IPS DF 4.7 (cell line): Measurements from ENCODE around the gene IL4I1.

Experiments
- DNase-seq: peaks from one replicate; pipeline ENCODE4 v3.0.0-alpha.2; 2013; ENCODE audit warnings: low spot score; ENCODE audit errors: extremely low read depth

IL4I1 gene

DNA sequence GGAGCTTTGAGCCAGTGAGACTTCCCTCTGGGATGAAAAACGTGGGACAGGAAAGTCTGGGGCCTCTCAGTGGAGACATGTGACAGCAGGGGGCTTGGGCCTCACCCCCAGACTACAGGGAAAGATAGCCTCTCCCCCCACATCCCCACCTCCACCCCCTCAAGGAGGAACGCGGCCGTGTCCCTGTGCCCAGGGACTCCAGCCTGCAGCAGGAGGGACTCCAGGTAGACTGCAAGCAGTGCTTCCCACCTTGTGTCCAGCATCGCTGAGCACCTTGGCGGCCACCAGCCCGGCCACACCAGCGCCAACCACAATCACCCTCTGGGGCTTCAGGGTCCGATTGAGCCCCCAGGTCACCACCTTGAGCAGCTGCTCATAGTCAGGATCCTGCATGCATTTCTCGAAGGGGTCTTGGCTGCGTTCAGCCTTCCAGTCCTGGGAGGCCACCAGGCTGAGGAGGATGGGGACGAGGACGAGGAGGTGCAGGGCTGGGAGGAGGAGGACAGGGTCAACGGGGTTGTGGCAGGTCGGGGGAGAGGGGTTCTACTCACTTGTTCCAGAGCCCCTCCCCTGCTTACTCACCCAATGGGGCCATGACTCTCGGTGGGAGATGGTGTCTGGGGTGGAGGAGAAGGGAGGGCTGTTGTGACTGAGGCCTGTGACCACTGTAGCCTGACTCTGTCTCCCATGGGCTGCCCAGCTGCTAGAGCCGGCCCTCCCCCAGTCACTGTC, 955 bp downstream of the IL4I1 start:
- no peak for DNase-seq

GRCh38 chr19:49894879-49895565, 1.7 kb downstream of the IL4I1 start:
- no peak for DNase-seq

GRCh38 chr19:49894011-49894664, 2.5 kb downstream of the IL4I1 start:
- DNase-seq, result no peak

DNA sequence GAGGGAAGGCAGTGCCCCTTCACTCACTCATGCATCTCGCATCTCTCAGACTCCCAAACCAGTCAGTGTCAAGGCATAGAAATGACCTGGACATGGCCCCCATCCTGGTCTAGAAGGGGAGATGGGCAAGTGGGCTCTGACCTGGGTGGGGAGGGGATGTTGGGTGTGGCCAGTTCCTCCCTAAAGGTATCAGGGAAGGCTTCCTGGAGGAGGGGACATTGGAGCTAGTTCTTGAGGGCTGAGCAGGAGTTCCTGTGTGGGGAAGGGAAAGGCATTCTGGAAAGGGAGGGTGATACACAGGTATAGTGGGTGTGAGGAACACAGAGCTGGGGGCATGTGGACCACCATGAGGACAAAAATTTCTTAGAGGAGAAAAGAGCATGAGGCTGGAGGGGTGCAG, 4.0 kb downstream of the IL4I1 start:
- no peak for DNase-seq

- DNase-seq, result no peak
Measured at GRCh38 chr19:49891393-49891792, 5.3 kb downstream of the IL4I1 start.

DNA sequence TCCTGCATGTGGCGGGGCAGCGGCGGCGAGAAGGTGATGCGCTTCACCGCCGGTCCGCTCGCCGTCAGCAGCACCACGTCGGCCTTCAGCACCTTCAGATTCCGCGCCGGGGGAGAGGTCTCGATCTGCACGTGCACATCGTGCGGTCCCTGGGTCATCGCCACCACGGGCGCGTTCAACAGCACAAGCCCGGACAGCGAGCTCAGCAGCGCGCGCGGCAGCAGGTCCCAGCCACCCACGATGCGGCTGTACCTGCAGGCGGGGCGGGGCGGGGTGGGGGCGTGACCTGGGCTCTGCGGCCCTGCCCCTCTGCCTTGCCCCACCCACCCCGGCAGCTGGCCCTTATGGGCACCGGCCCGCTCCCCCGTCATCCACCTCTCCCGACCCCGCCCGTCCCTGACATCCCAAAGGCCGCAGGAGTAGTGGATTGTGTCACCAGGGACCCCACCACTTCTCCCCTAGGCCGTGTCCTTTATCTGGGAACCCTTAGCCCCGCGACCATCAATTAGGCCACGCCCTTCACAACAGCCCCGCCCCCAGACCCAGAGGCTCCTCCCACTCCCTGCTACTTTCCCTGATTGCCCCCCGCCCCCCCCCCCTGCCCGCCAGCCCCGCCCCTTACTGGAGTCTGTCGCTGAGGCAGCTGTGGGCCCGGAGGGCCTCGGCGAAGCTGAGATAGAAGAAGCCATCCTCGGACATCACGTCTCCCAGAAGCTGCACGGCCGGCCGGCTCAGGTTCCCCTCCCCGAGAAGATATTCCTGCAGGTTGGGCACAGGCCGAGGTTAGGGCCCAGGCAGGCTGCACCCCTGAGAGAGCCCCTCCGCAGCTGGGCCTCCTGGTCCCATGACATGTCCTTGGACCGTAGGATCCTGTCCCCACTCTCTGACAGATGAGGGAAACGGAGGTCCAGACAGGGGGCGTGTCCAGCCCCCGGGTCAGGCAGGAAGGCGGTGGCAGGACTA, 6.1 kb downstream of the IL4I1 start:
- DNase-seq, result no peak

- no peak for DNase-seq
Measured at GRCh38 chr19:49889687-49890348, 6.9 kb downstream of the IL4I1 start.

DNA sequence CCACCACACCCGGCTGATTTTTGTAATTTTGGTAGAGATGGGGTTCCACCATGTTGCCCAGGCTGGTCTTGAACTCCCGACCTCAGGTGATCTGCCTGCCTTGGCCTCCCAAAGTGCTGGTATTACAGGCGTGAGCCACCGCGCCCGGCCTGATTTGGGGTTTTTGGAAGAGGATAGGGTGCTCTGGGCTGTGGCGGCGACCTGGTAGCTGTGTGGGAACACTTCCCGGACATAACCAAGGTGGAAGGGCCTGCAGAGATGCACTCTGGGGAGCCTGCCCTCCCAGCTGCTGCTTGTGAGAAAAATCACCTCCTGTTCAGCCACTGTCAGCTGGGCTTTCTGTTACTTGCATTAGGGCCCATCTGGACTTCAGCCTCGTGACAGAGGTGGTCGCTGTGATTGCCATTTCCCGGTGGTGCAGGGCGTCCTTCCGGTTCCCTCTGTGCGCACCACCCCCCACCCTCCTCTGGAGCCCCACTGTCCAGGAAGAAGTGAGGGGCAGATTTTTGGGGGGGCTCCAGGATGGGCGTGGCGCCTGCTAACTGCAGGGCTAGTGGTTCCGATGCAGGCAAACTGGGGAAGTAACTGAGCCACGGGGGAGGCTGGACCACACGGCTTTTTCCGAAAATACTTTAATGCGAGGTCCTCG, 7.5 kb downstream of the IL4I1 start:
- DNase-seq, result no peak

- no peak for DNase-seq
Measured at GRCh38 chr19:49888510-49888824, 8.2 kb downstream of the IL4I1 start.

GRCh38 chr19:49887665-49888509, 8.8 kb downstream of the IL4I1 start:
- DNase-seq, result no peak

GRCh38 chr19:49887037-49887664, 9.5 kb downstream of the IL4I1 start:
- no peak for DNase-seq

- no peak for DNase-seq
Measured at GRCh38 chr19:49884760-49885159, 11.9 kb downstream of the IL4I1 start.

DNA sequence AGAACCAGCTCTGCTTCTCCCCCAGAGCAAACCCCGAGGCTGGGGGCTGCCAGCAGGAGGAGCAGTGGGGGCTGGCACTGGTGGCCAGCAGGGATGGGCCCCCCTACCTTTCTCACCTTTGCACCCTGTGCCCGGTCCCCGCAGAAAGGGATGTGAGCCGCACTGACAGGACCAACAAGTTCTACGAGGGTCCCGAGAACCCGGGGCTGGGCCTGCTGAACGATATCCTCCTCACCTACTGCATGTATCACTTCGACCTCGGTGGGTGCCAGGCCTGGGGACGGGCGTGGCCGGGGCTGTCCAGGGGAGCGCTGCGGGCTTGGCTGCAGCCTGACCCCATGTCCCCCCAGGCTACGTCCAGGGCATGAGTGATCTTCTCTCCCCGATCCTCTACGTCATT, 12.6 kb downstream of the IL4I1 start:
- no peak for DNase-seq

DNA sequence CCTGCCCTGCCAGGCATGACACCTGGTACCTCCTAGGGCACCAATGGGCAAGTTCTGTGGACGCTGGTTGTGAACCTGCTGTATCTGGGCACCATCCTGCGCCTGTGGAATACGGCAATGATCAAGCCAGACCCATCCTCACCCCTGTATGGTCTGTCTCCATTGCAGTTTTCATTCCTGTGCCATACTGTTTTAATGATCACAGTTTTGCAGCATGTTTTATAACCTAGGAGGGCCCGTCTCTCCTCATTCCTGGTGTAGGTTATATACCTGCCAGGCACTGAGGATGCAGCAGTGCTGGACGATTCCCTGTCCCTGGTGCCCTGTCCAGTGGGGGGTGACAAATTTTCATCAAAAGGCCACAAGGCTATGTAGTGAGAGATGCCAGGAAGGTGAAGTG, 13.6 kb downstream of the IL4I1 start:
- no peak for DNase-seq

DNA sequence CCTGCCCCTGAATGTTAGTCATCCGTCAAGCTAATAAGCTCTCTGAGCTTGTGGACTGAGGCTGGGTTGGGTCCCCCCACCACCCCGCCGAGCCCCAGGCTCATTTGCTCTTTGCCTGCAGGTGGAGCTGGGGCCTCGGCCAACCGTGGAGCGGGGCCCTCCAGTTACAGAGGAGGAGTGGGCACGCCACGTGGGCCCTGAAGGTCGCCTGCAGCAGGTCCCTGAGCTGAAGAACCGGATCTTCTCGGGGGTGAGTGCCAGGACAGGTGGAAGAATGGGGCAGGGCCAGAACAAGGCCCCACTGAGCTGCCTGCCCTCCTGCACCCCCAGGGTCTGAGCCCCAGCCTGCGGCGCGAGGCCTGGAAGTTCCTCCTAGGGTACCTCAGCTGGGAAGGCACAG, 14.0 kb downstream of the IL4I1 start:
- no peak for DNase-seq

DNA sequence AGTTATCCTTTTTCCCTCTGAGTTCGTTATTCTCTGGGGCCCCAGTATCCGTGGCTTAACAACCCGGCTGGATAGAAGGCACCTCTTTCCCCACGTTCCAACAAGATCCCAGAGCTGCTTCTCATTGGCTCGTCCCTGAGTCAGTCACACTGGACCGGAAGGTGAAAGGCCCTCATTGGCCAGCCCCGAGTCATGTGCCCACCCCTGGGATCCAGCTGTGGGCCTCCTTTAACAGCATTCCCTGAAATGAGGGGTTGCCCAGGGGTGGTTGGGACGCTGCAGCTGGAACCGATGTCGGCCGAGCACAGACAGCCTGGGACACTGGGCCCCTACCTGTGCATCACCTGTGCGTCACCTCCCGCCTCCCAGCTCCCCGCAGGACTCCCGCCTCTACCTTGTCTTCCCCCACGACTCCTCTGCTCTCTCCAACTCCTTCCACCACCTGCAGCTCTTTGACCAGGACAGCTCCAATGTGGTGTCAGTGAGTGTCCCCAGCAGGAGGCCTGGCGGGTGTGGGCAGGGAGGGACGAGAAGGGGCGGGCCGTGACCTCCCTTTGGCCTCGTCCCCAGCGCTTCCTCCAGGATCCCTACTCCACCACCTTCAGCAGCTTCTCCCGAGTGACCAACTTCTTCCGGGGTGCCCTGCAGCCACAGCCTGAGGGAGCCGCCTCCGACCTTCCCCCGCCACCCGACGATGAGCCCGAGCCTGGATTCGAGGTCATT, 14.9 kb downstream of the IL4I1 start:
- DNase-seq, result no peak

GRCh38 chr19:49881186-49881585, 15.5 kb downstream of the IL4I1 start:
- DNase-seq, result no peak

DNA sequence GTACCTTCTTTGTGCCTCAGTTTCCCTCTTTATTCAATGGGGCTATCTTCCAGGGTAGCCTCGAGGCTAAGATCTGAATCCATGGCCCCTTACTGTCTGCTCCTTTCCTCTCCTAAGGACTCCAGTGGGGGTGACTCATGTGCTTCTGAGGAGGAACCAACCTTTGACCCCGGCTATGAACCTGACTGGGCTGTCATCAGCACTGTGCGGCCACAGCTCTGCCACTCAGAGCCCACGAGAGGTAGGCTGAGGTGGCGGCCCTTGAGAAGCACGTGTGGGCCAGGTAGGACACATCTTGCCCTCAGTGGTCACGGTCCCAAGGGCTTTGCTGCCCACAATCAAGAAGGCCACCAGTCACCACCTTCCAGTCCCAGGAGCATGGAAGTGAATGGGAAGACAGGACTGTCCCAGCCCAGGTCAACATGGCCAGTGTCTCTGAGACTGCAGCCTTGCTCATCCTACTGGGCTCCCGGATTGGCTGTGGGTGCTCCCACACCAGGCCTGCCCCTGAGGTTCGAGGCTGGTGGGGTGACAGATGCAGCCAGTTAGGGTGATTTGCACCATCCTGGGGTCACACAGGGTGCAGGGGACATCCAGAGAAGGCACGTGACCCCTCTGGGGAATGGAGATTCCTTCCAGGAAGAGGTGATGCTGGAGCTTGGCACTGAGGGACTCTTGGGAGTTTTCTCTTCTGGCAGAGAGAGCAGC, 16.4 kb downstream of the IL4I1 start:
- no peak for DNase-seq
